Epidermal melanocyte (primary cell): ENCODE data around the gene ANKRD53.

Experiments
- DNase-seq: peaks from one replicate; pipeline ENCODE4 v3.0.0; 2011; ENCODE audit warnings: low spot score; ENCODE audit not compliant: insufficient read length

Gene ANKRD53

DNA sequence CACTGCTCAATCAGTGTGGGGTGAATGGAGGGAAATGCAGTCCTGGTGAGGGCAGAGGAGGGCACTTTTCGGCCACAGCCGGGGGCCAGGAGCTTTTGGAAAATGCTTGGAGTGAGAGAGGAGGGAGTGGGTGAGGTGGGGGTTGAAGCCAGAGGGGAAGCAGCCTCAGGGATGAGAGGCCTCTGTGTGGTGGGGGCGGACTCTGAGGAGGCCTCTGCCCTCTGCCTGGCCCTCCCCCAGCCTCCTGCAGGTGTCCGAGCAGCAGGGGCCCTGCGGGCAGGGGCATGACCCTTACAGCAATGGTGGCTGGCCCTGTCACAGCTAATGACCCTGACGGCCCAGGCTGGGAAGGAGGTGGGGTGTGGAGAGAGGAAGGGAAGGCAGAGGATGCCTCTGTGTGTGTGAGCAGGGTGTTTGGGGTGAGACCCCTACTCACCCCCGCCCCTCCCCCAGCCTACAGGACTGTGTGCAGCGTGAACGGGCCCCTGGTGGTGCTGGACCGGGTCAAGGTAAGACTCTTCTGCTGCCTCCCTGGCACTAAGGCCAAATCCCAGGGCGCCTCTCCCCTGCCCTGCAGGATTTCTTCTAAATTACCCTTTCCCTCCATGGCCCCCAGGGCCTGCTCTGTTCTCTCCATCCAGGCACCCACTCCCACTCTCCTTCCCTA, 35.1 kb upstream of the ANKRD53 start:
- DNase-seq, result no peak

DNA sequence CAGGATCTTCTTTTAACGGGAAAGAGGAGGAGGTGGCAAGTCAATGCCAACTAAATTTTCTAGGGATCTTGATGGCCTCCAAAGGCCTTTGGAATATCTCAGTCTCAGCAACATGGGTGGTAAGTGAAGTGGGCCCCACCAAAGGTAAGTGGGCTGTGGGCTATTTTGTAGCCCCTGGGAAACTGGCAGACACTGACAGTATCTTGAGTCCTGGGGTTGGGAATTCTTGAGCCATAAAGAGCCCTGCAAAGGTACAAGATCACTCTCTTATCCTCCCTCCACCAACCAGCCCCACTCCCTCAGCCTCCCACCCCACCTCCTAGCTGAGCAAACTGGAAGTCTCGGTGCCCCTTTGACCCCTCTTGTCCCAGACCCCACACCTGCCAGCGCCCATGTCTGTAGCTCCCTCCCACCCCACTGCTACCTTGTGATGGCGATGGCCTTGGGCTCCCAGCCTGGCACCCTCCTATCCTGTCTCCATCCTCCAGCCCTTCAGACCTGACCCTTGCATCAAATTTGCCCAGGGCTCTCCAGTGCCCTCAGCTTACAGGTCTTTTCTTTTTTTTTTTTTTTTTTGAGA, 34.2 kb upstream of the ANKRD53 start:
- no peak for DNase-seq

DNA sequence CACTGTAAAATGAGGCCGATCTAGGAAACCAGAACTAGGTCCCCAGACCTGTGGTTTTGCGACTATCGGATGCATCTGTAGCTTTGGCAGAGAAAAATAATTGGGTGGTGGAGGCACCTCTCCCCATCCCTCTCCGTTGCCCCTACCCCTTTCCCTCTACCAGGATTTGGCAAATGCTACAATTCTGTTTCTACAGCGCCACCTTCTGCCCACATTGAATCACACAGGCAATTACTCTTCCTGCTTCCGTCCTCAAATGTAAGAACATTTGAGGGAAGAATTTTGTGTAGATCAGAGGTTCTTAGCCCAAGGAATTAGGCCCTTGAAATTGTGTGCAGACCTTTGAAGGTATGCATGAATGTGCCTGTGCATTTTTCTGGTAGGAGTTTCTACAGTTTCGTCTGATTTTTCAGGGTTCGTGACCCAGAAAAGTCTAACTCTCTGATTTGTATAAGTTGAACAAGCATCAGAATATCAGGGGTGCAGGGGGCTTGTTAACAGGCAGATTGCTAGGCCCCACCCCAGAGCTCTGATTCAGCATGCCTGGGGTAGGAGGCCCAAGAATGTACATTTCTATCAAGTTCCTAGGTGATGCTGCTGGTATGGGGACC, 31.5 kb upstream of the ANKRD53 start:
- DNase-seq, result peak; percentile 42

DNA sequence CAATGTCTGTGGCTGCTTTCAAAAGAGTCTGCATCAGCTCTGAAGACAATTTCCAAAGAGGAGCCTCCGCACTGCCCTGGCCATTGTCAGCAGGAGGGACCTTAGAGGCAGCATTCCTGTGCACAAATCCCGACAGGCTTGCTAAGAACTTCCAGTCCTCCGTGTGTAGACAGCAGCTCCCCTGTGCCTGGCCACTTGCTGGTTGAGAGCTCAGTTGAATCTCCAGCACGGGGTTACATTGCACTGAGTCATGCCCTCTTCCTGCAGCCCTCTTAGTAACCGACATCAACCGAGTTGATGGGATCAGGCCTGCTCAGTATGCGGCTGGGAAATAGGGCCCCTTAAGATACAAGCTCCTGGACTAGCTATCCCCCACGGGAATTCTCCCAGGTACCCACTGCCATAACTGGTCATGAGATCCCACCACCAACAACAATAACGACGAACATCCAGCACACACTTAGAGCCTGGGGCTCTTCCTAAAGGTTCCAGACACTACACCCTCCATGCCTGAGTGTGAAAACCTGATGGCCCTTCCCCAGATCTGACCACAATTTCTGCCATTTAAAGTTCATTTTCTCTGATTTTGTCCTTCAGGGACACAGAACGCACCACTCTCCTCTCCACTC, 30.8 kb upstream of the ANKRD53 start:
- DNase-seq, result no peak

DNA sequence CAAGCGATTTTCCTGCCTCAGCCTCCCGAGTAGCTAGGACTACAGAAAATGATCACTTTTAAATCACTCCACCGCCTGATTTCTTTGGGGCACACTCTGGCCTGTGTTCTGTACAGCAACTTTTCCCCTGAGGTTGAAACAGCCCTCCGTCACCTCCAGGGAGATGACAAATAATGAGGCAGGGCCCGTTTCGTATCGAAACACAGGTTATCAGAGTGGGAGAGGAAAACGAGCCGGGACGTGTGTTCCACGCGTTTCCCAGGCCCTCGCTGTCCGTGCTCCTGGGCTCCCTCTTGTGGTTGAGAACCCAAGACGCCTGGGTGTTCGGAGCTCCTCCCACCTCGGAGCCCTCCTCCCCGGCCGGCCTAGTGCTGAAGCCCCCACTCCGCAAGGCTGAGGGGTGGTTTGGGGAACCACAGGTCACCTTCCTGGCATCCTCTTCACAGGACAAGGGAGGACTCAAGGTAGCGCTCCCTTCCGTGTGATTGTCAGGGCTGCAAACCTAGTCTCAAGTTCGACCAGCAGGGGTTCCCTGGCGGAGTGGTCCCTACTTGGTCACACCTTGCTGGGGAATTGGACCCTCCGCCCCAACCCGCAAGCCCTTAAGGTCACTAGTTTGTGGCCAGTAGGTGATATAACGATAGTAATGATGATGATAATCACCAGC, 30.0 kb upstream of the ANKRD53 start:
- DNase-seq, result peak; percentile 78

DNA sequence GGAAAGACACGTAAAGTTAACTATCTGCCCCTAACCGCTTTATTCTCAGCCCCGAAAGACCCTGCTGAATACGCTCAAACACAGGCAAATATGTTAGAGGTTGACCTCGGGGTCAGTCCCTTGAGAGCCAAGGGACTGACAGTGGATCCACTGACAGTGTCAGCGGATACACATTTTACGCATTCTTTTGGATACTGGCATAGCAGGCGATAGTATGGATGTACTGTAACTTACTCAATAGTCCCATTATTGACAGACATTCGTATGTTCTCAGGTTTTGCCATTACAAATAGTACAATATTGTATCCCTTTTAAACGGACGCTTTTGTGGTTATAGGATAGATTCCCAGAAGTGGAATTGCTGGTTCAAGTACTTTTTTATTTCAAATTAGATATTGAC, 29.3 kb upstream of the ANKRD53 start:
- no peak for DNase-seq

DNA sequence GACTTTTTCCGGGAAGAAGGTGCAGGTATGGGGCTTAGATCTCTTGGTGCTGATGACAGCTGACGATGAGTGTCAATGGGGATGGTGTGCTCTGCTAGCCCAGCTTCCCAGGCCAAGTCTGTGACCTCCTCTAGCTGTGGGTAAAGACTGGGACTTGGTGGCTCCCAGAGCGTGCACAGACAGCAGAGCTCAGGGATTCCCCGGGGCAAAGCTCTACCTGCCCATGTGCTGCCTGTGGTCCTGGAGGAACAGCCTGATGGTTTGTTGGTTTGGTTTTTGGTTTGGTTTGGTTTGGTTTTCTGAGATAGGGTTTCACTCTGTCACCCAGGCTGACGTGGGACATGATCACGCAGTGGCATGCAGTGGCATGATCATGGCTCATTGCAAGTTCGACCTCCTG, 23.5 kb upstream of the ANKRD53 start:
- DNase-seq, result no peak

DNA sequence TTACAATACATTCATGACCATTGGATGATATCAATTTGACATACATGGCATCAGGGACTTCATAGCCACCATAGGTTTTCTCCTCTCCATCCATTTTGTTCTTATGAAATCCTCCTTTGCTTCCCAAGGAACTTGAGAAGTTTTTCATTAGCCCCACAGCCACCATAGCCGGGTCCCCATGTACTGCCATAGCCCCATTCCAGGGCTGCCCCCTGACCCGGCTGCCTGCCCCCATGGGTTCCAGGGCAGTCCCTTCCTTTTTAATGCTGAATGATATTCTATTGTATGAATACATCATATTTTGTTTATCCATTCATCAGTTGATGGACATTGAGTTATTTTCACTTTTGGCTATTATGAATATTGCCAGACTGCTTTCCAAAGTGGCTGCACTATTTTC, 22.3 kb upstream of the ANKRD53 start:
- no peak for DNase-seq

DNA sequence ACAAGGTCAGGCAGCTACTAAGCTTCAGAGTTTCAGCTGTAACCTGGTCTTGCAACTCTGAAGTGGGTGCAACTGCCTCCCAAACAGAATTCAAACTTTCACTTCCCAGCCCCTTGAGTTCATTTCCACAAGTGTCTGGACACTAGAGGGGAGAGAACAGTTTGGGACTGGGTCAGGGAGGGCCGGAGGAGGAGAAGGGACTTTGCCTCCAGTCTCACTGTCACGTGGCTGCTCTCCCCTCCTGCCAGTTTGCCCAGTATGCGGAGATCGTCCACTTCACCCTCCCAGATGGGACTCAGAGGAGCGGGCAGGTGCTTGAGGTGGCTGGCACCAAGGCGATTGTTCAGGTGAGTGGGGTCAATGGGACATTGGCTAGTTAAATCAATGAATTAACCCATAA, 20.6 kb upstream of the ANKRD53 start:
- DNase-seq, result no peak

DNA sequence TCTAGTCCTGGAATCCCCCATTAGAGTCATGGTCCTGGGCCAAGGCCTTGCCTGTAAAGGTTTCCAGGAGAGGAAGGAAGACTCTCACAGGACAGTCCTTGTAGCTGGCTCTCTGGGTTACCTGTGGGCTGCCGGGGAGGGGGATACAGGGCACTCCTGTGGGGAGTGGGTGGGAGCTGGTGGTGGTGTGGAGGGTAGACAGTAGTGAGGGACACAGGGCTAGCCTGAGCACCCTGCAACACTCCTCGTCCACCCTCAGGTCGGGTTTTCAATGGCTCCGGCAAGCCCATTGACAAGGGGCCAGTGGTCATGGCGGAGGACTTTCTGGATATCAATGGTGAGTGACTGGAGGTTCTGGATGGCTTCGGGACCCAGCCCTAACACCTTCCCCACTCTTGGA, 19.7 kb upstream of the ANKRD53 start:
- no peak for DNase-seq

DNA sequence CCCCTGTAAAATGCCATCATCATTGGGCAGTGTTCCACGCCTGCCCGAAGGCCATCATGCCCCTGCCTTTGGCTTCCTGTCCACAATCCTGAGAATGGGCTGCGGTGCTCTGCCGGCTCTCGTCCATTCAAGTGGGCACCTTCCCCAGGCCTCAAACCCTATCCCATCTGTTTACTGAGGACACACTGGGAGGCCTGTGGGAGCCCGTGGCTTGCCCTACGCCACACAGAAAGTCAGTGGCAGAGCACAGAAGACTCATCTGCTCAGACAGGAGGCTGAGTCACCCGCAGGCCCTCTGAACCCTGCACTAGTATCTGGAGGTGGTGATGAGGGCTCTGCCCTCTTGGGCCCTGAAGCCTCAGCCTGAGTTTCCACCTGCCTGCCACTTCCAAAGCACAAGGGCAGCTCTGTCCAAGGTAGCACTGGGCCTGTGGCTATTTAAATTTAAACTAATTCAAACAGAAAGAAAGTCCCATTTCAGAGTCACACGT, 19.1 kb upstream of the ANKRD53 start:
- DNase-seq, result no peak

DNA sequence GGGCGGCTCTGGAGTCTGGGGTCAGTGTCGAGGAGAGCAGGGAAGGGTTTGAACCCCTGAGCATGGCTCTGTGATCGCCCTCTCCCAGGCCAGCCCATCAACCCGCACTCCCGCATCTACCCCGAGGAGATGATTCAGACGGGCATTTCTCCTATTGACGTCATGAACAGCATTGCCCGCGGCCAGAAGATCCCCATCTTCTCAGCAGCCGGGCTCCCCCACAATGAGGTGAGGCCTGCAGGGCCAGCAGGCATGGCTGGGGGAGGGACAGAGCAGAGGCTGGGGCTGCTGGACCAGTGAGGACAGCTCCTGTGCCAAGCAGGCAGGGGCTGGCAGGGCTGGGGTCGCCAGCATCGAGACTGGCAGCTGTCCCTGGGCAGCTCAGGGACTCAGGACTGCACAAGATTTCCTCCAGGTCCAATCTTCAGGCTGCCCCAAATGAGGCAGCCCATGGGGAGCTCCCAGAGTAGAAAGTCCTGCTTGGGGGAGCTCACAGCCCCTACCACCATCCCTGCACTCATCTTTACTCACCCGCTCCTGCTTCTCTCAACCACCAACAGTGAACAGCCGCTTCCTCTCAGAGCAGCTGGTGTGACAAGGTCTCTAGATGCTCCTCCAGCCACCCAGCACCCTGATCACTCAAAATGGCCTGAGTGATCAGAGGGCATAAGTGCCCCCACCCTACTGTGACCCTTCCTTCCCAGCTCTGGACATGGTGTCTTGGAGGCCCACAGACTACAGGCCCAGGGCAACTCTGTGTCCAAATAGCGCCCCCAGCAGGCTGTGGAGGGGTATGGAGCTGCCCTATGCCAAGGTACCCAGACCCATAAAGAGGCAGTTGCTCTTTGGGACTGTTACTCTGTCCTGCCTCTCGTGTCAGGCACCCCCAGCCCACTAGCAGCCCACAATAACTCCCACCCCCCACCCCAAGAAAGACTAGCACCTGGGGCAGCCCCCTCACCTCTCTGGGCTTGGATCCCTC, 18.3 kb upstream of the ANKRD53 start:
- DNase-seq, result no peak

DNA sequence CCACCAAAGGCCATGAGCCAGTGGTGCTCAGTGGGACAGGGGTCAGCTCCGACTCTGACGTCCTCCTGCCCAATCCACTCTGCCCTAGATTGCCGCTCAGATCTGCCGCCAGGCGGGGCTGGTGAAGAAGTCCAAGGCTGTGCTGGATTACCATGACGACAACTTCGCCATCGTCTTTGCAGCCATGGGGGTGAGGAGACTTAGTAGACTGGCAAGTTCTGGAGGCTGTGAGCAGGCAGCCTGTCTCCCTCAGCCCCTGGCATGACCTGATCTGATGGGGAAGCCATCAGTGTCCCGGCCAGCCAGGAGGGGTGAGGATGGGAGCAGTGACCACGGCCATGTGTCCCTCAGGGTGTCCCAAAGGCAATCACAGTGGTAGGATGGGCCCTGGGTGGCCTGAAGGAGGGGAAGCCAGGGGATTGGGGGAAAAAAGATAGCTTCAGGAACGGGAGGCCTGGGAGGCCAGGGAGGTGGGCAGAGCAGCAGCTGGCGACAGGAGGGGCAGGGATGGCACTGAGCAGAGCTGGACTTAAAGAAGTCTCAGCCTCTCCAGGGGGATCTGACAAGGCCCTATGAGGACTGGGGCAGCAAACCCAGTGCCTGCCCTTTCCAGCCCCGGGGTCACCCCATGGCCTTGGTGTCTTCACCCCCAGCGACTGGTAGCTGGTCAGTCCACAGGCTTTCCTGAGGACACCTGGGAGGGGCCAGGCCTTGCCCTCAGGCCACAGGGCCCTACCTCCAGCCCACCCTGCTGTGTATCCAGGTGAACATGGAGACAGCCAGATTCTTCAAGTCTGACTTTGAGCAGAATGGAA, 17.4 kb upstream of the ANKRD53 start:
- no peak for DNase-seq

DNA sequence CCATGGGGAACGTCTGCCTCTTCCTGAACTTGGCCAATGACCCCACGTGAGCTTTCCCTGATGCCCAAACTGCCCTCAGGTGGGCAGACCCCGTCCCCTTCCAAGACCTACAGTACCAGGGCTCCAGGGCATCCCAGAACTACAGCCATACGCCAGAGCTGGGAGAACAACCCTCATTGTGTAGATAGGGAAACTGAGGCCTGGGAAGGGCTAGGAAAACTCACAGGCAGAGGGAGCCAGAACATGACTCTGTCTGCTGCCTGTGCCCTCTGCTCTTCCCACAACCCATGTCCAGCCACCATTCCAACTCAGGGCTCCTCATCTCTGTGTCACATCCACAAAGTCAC, 16.8 kb upstream of the ANKRD53 start:
- DNase-seq, result no peak

DNA sequence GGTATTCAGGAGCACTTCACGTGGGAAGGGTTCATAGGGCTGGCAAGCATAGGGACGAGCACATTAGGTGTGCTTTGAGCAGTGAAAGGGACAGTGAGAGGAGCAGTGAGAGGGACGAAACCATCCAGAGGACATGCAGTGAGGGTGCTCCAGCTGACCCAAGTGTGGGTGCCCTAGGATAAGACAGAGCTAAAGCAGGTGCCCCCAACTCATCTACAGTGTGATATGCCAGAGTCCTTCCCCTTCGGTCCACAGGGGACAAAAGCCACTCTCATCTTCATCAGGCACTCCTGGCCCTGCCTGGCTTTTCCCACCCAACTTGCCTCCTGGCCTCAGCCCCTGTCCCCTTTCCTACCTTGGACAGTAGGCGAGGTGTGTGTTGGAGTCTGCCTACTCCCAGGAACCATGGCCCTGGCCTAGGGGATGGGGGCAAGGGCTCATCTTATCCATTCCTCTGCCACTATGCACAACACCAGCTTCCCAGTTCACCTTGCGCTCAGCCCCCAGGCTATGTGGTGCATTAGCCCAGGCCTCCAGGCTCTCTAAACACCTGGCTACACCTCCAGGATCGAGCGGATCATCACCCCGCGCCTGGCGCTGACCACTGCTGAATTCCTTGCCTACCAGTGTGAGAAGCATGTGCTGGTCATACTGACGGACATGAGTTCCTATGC, 16.1 kb upstream of the ANKRD53 start:
- no peak for DNase-seq

DNA sequence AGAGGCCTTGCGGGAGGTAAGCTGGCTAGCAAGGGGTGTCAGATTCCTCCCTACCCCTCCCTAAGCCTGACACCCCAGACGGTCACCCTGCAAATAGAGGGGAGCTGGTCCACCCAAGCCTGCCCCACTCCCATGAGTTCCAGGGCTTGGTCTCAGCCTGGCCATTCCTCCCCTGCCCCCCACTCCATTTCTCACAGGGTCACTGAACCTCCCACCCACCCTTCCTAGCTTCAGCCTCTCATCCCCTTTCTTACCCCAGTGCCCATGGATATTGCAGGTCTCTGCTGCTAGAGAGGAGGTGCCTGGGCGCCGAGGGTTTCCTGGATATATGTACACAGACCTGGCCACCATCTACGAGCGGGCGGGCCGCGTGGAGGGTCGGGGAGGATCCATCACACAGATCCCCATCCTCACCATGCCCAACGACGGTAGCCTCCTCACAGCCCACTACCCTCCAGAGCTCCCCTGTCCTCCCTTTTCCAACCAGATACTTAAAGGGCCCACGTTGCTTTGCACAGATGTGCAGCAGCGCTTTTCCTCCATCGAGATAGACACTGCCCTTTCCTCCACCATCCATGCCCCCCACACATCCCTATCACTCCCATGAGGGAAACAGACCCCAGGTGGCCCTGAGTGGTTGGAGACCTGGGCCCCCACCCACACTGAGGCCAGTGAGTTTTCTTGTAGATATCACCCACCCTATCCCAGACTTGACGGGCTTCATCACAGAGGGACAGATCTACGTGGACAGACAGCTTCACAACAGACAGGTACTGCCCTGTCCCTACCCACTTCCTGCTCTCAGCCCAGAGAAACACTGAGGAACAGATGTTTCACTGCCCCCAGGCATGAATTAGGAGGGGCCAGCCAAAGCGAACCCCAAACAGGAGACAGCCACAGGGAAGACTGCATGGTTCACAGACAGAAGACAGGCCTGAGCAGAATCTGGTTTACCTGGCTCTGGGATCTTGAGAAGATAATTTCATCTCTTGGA, 15.2 kb upstream of the ANKRD53 start:
- DNase-seq, result no peak

DNA sequence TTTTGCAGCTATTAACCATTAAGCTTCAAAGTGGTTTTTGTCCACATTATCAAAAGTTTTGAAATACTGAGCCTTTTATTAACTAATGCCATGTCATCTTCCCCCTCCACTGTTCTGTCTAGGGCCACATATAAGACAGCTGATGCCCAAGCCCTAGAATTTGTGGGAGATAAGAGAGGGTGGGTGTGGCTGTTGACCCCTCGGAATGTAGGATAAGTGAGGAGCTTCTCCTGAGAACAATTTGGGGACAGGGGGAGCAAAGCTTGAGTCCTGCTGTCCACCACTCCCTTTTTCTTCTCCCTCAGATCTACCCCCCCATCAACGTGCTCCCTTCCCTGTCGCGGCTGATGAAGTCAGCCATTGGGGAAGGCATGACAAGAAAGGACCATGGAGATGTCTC, 14.3 kb upstream of the ANKRD53 start:
- no peak for DNase-seq
